ENCODE results near the gene SCN5A.

SCN5A gene

GRCh38 chr3:38534180-38534579 is 115.3 kb downstream of the SCN5A start:
- no peak for DNase-seq

DNA sequence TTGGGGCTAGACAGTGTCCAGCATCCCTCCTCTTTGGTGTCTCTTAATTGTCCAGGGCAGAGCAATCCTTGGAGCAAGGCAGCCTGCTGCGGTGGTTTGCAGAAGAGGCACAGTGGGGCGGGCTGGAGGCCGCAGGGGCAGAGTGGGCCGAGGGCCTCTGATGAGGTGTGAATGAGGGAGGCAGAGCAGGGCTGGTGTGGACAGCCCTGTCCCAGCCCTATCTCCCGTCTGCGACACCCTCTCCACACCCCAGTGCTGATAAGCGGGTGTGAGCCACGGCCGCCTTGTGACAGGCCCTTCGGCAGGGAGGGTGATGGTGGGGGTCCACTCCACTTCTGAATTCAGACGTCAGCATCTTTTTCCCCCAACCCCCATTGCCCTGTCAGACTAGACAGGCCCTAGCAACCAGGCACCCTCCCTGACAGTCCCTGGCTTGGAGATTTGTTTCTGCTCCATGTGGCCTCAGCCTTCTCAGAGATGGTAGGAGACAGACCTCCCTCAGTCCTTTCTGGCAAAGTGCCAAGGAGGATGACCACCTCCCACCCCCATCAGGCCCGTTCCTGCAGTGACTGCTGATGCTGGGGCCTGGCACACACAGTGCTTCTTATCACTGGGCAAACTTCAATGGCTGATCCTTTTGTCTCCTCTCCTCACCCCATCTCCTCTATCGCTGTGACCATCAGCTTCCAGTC is 116.1 kb downstream of the SCN5A start:
- no peak for DNase-seq

DNA sequence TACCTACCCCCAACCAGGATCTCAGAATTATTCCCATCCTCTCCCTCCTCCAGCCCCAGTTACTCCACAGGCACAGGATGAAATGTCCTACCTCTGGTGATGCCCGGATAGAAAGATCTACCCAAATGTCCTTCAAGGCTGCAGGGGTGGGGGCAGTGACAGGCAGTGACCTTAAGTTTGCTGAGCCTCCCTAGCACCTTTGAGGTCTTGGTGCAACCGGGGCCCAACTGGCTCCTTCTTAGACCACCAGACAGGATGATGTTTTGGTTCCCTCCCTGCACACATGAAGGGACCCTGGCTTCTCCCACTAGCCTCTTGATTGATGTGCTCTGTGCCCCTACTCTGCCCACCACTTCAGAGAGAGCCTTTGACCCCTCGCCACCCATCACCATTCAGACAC is 117.0 kb downstream of the SCN5A start:
- no peak for DNase-seq

DNA sequence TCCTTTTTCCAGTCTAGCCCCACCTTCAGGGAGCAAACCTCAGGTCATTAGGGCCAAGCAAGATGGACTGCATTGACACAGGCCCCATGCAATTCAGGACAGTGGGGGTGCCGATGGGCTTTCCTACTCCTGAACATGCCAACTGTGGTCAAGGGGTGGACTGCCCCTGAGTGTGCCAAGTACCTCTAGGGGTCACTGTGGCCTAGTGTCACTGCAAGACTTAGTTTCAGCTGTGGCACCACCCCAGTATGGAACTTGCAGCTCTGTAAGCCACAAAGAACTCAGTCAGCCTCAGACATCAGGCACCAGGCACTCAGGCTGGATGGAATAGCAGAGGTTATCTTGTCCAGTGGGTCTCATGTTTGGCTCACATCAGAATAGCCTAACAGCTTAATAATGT is 121.0 kb downstream of the SCN5A start:
- no peak for DNase-seq

DNA sequence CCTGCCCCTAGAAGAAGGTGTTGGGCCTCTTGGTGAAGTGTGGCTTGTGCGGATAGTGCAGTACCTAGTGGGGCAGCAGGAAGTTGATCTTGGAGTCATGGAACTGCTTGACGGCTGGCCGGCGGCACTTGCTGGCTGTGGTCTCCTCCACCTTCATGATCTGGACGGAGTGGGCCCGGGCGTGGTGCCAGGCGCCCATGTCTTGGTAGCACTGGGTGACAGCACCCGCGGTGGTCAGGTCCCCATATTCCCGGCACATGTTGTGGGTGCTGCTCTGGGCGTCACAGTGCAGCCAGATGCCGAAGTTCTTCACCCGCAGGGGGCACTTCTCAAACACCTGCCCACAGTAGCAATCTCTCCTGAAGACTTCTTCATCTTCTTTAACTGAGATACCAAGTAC is 122.7 kb downstream of the SCN5A start:
- DNase-seq: no peak

DNA sequence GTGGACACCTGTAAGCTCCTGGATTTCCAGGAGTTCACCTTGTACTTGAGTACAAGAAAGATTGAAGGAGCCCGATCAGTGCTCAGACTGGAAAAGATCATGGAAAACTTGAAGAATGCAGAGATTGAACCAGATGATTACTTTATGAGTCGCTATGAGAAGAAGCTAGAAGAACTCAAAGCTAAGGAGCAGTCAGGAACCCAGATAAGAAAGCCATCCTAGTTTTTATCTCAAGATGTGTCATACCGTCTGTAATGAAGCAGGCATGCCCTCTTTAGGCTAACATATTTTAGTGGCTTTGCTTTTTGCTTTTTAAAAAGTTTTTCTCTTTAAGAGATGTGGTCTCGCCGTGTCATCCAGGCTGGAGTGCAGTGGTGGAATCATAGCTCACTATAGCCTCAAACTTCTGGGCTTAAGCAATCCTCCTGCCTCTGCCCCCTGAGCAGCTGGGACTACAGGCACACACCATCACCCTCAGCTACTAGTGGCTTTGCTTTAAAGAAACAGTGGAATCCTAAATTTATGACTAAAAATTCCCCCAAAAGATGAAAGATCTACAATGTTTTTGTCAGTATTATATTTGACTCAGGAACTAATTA is 125.2 kb downstream of the SCN5A start:
- DNase-seq: no peak

- no peak for DNase-seq
Measured at GRCh38 chr3:38522002-38522401, 127.5 kb downstream of the SCN5A start.

GRCh38 chr3:38521391-38521987 is 128.0 kb downstream of the SCN5A start:
- peak; percentile 76 for DNase-seq

- no peak for DNase-seq
Measured at GRCh38 chr3:38519651-38520050, 129.8 kb downstream of the SCN5A start.

DNA sequence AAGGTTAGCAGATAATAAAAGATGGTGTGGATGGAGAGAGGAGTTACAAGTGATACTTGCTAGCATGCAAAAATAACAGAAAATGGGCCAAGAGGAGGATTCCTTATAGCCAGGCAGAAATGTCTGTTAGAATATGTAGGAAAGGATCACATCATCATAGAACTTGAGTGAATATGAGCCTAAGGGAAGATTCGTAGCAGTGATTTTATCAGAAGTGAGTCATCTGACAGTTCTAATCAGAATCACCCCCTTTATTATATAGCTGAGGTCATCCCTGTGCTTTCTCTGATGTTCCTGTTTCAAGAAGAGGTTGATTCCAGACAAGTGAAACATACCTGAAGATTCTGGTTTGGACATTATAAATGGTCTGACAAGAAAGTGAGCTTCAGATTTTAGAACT is 130.5 kb downstream of the SCN5A start:
- no peak for DNase-seq

- no peak for DNase-seq
Measured at GRCh38 chr3:38516669-38517068, 132.8 kb downstream of the SCN5A start.

DNA sequence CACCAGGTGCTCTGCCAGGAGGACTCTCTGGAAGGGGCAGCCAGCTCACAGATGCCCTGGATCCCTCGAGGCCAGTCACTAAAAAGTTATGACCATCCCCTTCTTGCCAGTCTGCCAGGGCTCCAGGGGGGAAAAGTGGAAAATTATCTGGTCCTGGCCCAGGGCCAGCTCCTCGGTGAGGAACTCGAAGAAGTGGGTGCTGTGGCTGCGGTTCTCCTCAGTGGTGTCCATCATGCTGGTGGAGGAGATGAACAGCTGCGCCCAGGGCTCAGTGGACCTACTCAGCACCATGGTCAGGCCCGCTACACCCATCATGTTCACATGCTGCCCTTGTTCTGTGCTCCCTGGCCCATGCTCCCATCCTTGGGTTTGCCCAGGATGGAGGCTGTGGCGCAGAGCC is 134.1 kb downstream of the SCN5A start:
- no peak for DNase-seq

GRCh38 chr3:38511546-38511945 is 137.9 kb downstream of the SCN5A start:
- DNase-seq: no peak

- DNase-seq: no peak
Measured at GRCh38 chr3:38510631-38511030, 138.9 kb downstream of the SCN5A start.

GRCh38 chr3:38509732-38510131 is 139.8 kb downstream of the SCN5A start:
- DNase-seq: no peak

DNA sequence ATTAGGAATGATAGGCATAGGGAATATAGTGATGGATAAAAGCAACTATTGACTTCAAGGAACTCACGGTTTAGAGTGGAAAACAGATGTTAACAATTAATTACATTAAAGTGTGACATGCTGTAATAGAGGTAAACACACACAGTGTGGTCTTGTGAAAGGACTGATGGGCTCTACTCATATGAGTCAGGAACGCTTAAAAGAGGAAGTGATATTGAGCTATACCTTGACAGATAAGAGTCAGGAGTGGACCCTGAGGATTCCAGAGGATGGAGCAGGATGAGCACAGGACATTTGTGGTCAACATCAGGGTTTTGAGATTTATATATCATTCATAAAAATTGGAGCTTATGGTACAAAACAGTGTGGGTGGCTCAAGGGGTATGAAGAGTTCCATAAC is 142.4 kb downstream of the SCN5A start:
- DNase-seq: no peak

- DNase-seq: no peak
Measured at GRCh38 chr3:38500688-38501417, 148.6 kb downstream of the SCN5A start.

Data from retina (tissue), 1 donor.